ENCODE results near the gene METTL23. TPM values are rescaled to one million over a fixed set of nuclear protein-coding genes. Genes with fewer than 3 reads are reported as not detected.
A peak's percentile ranks its signal among the peaks of the same experiment; 100 is the strongest.

Gene METTL23
- total RNA-seq, 1 experiment from 2014 or later, result 57.8 TPM

GRCh38 chr17:76735586-76736348 lies 9.1 kb downstream of the METTL23 start:
- no TSS peak for BruUV-seq (replicated peaks)
- ChIA-PET POLR2A (interaction anchor here (3.7 kb wide), 1 partner anchor 9 kb away, joined by 27 read pairs; the partner anchor contains the start of genes JMJD6 and METTL23), RAD21 (ENCODE audit: low non-redundant PET in 1 of 2, low total read pairs in 2 of 2, uncharacterized antibody in 2 of 2, unreplicated experiment in 2 of 2) (no interaction called here), CTCF (interaction anchor here (1.6 kb wide), 1 partner anchor 8 kb away, joined by 5 read pairs; no protein-coding TSS in a partner anchor)
- Histone ChIP-seq H3K36me3 (ENCODE audit: control insufficient read depth in 1 of 2, insufficient read depth in 2 of 2, low read length in 2 of 2) (peaks cover 34 to 52% of the 10 kb centered on the region in 2 experiments), H3K27me3 (ENCODE audit: insufficient read depth, low read length) (no peaks in the 10 kb centered on the region), H3K9me2 (ENCODE audit: insufficient read depth) (no peaks in the 10 kb centered on the region), H3K4me2 (ENCODE audit: low read length) (peak overlapping the region; percentile 83), H3K4me1 (ENCODE audit: control insufficient read depth in 1 of 2, insufficient read depth in 2 of 2, low read length in 2 of 2) (peaks cover 16 to 34% of the 10 kb centered on the region in 2 experiments), H3K9ac (ENCODE audit: low read length) (peak overlapping the region; percentile 97), H3K4me3 (replicated peaks in 1 of 2; ENCODE audit: low read depth in 1 of 2, low read length in 2 of 2) (peak overlapping the region; percentile 71 to 91), H4K20me1 (ENCODE audit: insufficient read depth) (peaks cover 39% of the 10 kb centered on the region), H3K79me2 (ENCODE audit: insufficient read depth, low read length) (peaks cover 61% of the 10 kb centered on the region), H3K27ac (ENCODE audit: low read depth, low read length) (peak overlapping the region; percentile 92), H3K9me3 (ENCODE audit: control insufficient read depth in 1 of 2, insufficient read depth in 1 of 2, low read depth in 1 of 2, low read length in 2 of 2) (no peaks in the 10 kb centered on the region), H2AFZ (ENCODE audit: low read depth, low read length, poor library complexity, severe bottlenecking) (no peak overlapping the region)
- intact Hi-C loops (cut with micrococcal nuclease), result loop anchor here (1.0 kb wide), 1 partner anchor 8 kb away; no protein-coding TSS in a partner anchor
- no peak for ATAC-seq
- DNase-seq (ENCODE audit: low read depth, low spot score), result no peak
- TF ChIP-seq ELF1 (IDR thresholded peaks at IDR 0.05; ENCODE audit: borderline replicate concordance, low read depth), result no peak
- TF ChIP-seq REST (IDR thresholded peaks at IDR 0.05; ENCODE audit: low read depth), result no peak
- 0 out of 2 replicates have a peak, but pooled peaks have one; percentile 2 for TF ChIP-seq POLR2AphosphoS5 (IDR thresholded peaks at IDR 0.05; ENCODE audit: low read depth, low read length)
- TF ChIP-seq JUND (IDR thresholded peaks at IDR 0.05), result no peak

Data from HCT116 (cell line).